Ecto neural progenitor cell (in vitro differentiated cells): ENCODE data around the gene PRR32.
"Not testable (repeated sequence)": the region's sequence is repeated elsewhere in the genome, so short reads cannot be mapped to it uniquely, and the experiment has no call there.

Source experiments
- DNase-seq: peaks from one replicate; pipeline ENCODE4 v3.0.0-alpha.2; 2018; ENCODE audit warnings: low spot score

PRR32 gene

GRCh38 chrX:126819429-126819828, at the start of gene PRR32:
PRR32 (plus strand) TSS chrX:126819729; CDS start chrX:126819844, 115 bp downstream.
- DNase-seq = no peak

DNA sequence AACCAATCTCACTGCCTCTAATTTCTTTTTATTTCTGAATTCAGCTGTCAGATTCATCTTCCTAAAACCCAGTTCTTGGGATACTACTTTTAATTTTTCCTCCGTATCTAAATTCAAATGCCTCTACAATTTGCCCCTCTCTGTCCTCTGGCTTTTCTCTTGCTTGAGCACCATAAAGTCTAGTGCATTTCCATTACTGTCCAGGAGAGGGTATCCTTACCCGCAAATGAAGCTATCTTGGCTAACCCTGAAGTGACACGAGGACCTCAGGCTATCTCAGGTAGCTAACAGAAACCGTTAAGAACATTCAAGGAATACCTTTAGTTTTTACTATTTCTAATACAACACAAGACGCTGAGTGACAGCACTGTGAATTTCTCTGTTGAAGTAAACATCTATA, 49.4 kb upstream of the PRR32 start:
- no peak for DNase-seq

DNA sequence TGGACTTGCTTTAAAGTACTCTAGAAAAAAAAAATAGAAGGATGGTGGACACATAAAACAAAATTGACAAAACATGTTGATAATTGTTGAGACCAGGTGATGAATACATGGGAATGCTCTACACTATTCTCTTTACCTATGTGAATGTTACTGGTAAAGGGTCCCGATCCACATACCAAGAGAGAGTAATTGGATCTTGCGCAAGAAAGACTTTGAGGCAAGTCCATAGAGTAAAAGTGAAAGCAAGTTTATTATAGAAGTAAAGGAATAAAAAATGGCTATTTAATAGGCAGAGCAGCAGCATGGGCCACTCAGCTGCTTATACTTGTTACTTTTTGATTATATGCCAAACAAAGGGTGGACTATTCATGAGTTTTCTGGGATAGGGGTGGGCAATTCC, 34.0 kb upstream of the PRR32 start:
- DNase-seq = no peak

DNA sequence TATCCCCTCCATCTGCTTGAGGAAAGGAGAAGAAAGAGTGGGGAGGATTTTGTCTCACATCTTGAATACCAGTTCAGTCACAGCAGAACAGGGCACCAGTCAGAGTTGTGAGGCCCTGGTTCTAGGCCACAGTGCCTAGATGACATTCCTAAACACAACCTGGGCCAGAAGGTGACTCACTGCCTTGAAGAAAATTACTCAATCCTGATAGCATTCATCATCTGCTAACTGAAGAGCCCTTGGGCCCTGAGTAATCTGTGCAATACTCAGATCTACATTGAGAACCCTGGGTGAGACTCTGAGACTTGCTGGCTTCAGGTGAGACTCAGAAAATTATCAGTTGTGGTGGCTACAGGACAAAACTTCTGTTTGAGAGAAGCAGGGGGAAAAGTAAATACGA, 20.5 kb upstream of the PRR32 start:
- DNase-seq = no peak

GRCh38 chrX:126806784-126807183, 12.7 kb upstream of the PRR32 start:
- DNase-seq = not testable (repeated sequence)

DNA sequence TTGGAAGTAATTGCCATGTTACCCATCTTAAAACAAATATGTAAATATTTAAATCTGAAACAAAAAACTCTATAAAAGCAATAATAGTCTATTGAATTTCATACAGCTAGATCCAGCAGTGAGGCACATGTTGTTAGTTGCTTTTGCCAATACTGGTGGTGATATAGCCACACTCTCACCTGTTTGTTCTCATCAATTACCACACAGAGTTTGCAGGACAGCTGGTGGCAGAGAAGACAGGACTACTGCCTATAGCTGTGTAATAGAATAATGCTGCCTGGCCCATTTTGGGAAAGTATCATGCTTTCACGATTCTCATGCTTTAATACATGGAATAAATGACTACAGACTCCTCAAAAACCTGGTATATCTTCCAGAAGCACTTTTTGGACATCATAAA, 3.7 kb upstream of the PRR32 start:
- no peak for DNase-seq

DNA sequence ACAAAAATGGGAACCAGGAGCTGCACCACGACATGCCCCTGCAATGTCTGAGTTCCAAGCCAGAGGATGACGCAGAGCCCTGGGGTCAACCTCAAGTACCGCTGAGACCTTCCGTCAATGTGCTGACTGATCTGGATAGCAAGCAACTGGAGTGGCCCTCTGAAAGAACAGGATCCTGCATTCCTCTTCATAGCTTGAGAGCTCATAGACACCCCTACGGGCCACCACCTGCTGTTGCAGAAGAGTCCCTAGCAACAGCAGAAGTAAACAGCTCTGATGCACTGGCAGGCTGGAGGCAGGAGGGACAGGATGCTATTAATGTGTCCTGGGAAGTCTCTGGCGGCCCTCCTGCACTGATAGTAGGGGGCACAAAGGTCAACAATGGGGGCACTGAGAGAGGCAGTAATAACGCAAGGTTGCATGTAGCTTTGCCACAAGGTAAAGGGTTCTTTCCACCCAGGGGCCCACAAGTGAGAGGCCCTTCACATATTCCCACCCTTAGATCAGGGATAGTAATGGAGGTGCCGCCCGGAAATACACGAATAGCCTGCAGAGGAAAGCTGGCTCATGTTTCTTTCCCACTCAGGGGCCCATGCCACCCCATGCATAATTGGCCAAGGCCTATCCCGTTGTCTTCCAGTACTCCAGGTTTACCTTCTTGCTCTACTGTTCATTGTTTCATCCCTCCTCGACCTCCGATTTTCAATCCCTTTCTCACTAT, 1.3 kb downstream of the PRR32 start:
- DNase-seq = no peak

DNA sequence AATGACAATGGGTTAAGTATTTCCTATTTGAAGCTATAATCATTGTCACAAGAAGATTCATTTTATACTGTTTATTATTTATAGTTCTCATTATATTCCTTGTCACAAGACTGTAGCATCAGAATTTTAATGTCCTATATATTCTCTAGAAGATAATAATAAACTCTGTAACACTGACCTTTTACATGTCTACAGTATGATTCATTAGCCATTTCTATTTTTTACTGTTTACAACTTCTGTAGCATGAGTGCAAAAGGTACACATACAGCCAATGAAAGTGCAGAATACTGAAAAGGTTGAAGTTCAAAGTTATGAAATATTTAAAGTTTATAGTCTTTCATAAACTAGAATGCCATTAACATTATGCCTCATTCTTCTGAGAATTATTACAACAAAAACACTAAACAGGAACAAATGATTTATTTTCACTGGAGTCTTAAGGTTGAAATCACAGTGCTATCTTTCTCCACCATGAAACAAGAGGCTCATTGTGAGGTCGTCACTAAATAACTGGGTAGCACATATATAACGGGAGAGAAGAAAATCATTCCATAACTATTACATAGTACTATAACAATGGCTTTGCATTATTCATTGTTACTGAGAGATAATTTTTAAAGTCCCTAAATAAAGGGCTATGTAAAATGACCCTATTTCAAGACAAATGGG, 4.9 kb downstream of the PRR32 start:
- no peak for DNase-seq

DNA sequence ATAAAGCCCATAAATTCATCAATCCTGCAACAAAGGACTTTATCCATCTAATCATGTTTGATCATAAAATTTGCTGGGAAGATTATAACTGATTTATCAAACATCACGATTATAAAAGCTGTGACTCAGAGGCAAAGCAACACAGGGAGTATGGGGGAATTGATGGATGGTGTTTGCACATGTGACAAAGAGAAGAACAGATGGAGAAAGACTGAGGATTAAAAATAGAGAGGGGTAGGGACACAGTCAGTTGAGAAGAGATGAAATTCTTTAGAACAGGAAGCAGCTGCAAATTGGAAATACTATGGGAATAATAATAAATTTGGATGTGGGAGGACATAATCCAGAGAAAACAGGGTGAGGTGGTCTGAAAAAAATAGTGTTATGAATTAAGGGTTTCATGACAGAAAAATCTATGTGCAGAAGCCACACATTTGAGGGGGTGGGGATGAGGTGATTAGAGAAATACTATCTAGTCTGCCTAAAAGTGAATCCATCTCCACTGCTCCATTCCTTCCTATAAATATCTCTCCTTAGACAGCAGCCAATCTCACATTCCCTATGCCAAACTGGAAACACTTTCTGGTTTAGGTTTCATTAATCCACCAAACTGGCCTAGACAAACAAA, 6.2 kb downstream of the PRR32 start:
- DNase-seq = no peak

- no peak for DNase-seq
These were observed 16.7 kb downstream of the PRR32 start for GRCh38 chrX:126836186-126836585.

GRCh38 chrX:126847143-126847542, 27.6 kb downstream of the PRR32 start:
- no peak for DNase-seq

DNA sequence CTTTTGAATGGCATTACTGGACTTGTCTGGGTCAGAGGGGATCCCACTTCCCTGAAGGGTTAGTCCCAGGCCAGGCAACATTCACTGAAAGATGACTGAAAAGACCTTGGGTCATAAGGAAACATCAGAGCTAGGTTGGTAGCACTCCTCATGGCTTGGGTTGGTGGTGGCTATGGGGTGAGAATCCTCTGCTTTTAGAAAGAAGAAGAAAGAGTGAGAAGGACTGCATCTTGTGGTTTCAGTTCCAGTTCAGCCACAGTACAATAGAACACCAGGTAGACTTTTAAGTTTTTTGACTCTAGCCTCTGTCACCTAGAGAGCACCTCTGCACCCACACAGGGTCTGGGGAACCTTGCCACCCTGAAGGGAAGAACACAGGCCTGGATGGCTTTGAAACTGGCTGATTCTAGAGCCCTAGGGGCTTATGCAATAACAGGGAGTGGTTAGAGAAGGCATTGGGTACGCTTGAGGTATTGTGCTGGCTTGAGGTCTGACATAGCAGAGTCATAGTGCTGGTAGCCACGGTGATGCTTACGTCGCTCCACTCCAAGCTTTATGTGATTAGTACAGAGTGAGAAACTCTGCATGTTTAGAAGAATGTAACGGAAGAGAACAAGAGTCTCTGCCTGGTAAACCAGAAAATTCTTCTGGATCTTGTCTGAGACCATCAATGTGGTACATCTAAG, 36.5 kb downstream of the PRR32 start:
- no peak for DNase-seq
